CD4-positive, alpha-beta T cell (primary cell): Measurements from ENCODE around the gene CDK16. TPM values are rescaled to one million over a fixed set of nuclear protein-coding genes. Genes with fewer than 3 reads are reported as not detected.

Source experiments
- ATAC-seq: fragments of 200-7000 bp; cut with Tn5 transposase; one replicate; pipeline ENCODE4 v1.10.0; 2022; ENCODE audit warnings: mild to moderate bottlenecking; ENCODE audit not compliant: poor library complexity
- CTCF ChIA-PET: fragments of 350-600 bp; sonication (Branson Sonifier 250); formaldehyde crosslinking; loops from one replicate; lab custom pipeline; 2021; ENCODE audit warnings: antibody characterized with exemption, inconsistent platforms; lab: Charles Lee
- POLR2A ChIA-PET: fragments of 350-600 bp; sonication (Branson Sonifier 250); formaldehyde crosslinking; loops from one replicate; lab custom pipeline; 2021; ENCODE audit warnings: antibody characterized with exemption, inconsistent platforms; lab: Charles Lee
- DNase-seq, 14 experiments: peaks; one replicate each; pipeline ENCODE4 v3.0.0-alpha.2; 2013 to 2020; ENCODE audit warnings: mixed read lengths in 2 of 14
- H3K27ac ChIP-seq, 2 donors: one replicate each; pipeline versions ENCODE4 v1.5.1 to v1.7.0; 2013; ENCODE audit warnings: low read length in 2 of 2, low read depth in 1 of 2, mild to moderate bottlenecking in 1 of 2
- H3K27me3 ChIP-seq, 2 experiments: 1 replicate in 1 of 2; 2 replicates in 1 of 2; pipeline versions ENCODE4 v1.6.1 to v1.7.0; 2013; ENCODE audit warnings: low read length in 2 of 2, control low read depth in 1 of 2, mild to moderate bottlenecking in 1 of 2, moderate library complexity in 1 of 2; ENCODE audit not compliant: insufficient read depth in 2 of 2, control insufficient read depth in 1 of 2
- H3K36me3 ChIP-seq: one replicate; pipeline ENCODE4 v1.6.1; 2013; ENCODE audit warnings: low read length, control low read depth; ENCODE audit not compliant: insufficient read depth
- H3K4me1 ChIP-seq: one replicate; pipeline ENCODE4 v1.6.1; 2013; ENCODE audit warnings: low read length, control low read depth; ENCODE audit not compliant: insufficient read depth
- H3K4me3 ChIP-seq: one replicate; pipeline ENCODE4 v1.5.1; 2013; ENCODE audit warnings: mild to moderate bottlenecking, low read length, moderate library complexity
- H3K9me3 ChIP-seq, 2 experiments: 1 replicate in 1 of 2; 2 replicates in 1 of 2; pipeline versions ENCODE4 v1.6.1 to v1.7.0; 2013; ENCODE audit warnings: low read length in 2 of 2, mild to moderate bottlenecking in 2 of 2, control low read depth in 1 of 2, moderate library complexity in 1 of 2; ENCODE audit not compliant: control insufficient read depth in 1 of 2, insufficient read depth in 1 of 2
- H3K27ac Mint-ChIP-seq: one replicate; pipeline ENCODE4 v1.8.0; 2020; ENCODE audit warnings: mixed read lengths
- H3K27me3 Mint-ChIP-seq: one replicate; pipeline ENCODE4 v1.8.0; 2021; ENCODE audit warnings: mixed read lengths
- H3K36me3 Mint-ChIP-seq: one replicate; pipeline ENCODE4 v1.8.0; 2021; ENCODE audit warnings: low read depth, mixed read lengths
- H3K4me1 Mint-ChIP-seq: one replicate; pipeline ENCODE4 v1.8.0; 2021; ENCODE audit warnings: low read depth, mixed read lengths
- H3K4me3 Mint-ChIP-seq: one replicate; pipeline ENCODE4 v1.8.0; 2020; ENCODE audit warnings: mild to moderate bottlenecking, mixed read lengths
- H3K9me3 Mint-ChIP-seq: one replicate; pipeline ENCODE4 v1.8.0; 2020; ENCODE audit warnings: mixed read lengths
- CTCF ChIP-seq: fragments of 200-600 bp; IDR thresholded peaks from one replicate; pipeline ENCODE4 v1.8.0; 2022; ENCODE audit warnings: antibody characterized with exemption, mild to moderate bottlenecking
- intact Hi-C, 2 experiments: fragments of 100-400 bp; cut with DNase I in 1 of 2; cut with micrococcal nuclease in 1 of 2; formaldehyde crosslinking; loops; one replicate each; pipeline versions ENCODE4 v1.15.1 to v1.9.0; 2023 to 2025; cut with DNase I, micrococcal nuclease
- total RNA-seq, 174 experiments: library from RNA in 2 of 174; stranded (reverse) in 2 of 174; gene quantifications; one replicate each; pipeline ENCODE4 v1.2.3 and lab custom pipeline; 2021 to 2026

The CDK16 gene
- total RNA-seq, 2 experiments from 2014 or later = 182 to 190 TPM

DNA sequence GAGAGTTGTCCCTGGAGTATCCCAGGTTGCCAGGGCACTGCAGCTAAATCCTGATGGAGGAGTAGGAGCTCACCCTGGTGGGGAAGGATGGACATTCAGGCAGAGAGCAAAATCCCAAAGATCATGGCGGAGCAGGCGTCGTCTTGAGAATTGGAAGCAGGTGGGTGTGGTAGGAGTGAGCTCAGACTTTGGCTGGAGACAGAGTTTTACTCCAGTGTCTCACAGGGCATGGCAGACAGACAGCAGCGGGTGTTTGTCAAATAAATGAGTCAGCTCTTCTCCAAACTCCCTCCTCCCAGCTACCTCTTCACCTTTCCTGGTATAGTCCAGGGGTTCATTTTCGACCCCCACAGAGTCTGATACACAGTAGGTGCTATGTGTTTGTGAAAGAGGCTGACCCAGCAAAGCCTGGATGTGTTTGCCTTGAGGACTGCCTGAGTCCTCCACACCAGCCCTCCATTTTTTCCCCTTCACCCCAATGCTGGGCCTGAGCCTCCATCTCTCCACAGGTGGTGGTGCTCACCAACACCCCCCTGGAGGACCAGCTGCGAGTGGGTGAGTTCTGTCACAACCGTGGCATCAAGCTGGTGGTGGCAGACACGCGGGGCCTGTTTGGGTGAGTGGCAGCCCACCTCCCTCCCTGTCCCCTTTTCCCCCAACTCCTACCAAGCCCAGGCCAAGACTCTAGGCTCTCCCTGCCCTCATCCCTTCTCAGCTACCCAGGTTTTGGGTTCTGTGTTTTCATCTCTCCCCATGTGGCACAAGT lies 17.9 kb upstream of the CDK16 start:
- Mint-ChIP-seq H3K36me3 (peaks cover 86% of the 10 kb centered on the region), H3K27me3 (no peaks in the 10 kb centered on the region), H3K4me3 (no peak overlapping the region), H3K27ac (peak overlapping the region; percentile 66), H3K4me1 (peaks cover 26% of the 10 kb centered on the region), H3K9me3 (no peaks in the 10 kb centered on the region)
- ATAC-seq (no peak), DNase-seq (no peak)
- TF ChIP-seq CTCF = no peak
- no peaks in the 10 kb centered on the region for H3K27me3 ChIP-seq
- H3K36me3 ChIP-seq = peaks cover 76% of the 10 kb centered on the region
- no peaks in the 10 kb centered on the region for H3K9me3 ChIP-seq
- intact Hi-C loops = no loop called here
- peaks cover 28% of the 10 kb centered on the region for H3K4me1 ChIP-seq
- ChIA-PET POLR2A (no interaction called here), CTCF (interaction anchor here (0.6 to 0.9 kb wide), 2 partner anchors 9 to 191 kb away, joined by 3 read pairs; no protein-coding TSS in a partner anchor)
- H3K4me3 ChIP-seq = no peak overlapping the region
- H3K27ac ChIP-seq = no peak overlapping the region

GRCh38 chrX:47201345-47201944 lies 17.0 kb upstream of the CDK16 start:
- Histone ChIP-seq H3K4me1 (peaks cover 19% of the 10 kb centered on the region), H3K27me3 (no peaks in the 10 kb centered on the region), H3K27ac (no peak overlapping the region), H3K4me3 (no peak overlapping the region), H3K9me3 (no peaks in the 10 kb centered on the region), H3K36me3 (peaks cover 83% of the 10 kb centered on the region)
- Mint-ChIP-seq H3K9me3 (no peaks in the 10 kb centered on the region), H3K36me3 (peaks cover 84% of the 10 kb centered on the region), H3K27ac (peak overlapping the region; percentile 66), H3K4me3 (no peak overlapping the region), H3K27me3 (no peaks in the 10 kb centered on the region), H3K4me1 (peaks cover 17% of the 10 kb centered on the region)
- DNase-seq (no peak), ATAC-seq (no peak)
- ChIA-PET CTCF (no interaction called here), POLR2A (interaction anchor here (1.1 kb wide), 1 partner anchor 16 kb away, joined by 4 read pairs; no protein-coding TSS in a partner anchor)
- intact Hi-C loops = no loop called here
- TF ChIP-seq CTCF = no peak

- intact Hi-C loops = no loop called here
- Histone ChIP-seq H3K36me3 (peaks cover 89% of the 10 kb centered on the region), H3K27ac (no peak overlapping the region), H3K9me3 (no peaks in the 10 kb centered on the region), H3K27me3 (no peaks in the 10 kb centered on the region), H3K4me3 (no peak overlapping the region), H3K4me1 (peaks cover 10% of the 10 kb centered on the region)
- CTCF ChIA-PET = interaction anchor here (0.8 kb wide), 1 partner anchor 13 kb away, joined by 3 read pairs; no protein-coding TSS in a partner anchor
- no peak for TF ChIP-seq CTCF
- H3K36me3 Mint-ChIP-seq = peaks cover 84% of the 10 kb centered on the region
- DNase-seq (no peak), ATAC-seq (no peak)
- H3K4me1 Mint-ChIP-seq = peaks cover 8% of the 10 kb centered on the region
- POLR2A ChIA-PET = interaction anchor here (1.1 kb wide), 1 partner anchor 15 kb away, joined by 4 read pairs; no protein-coding TSS in a partner anchor
- H3K4me3 Mint-ChIP-seq = no peak overlapping the region
- H3K9me3 Mint-ChIP-seq = no peaks in the 10 kb centered on the region
- H3K27ac Mint-ChIP-seq = no peak overlapping the region
- no peaks in the 10 kb centered on the region for H3K27me3 Mint-ChIP-seq
Observed at GRCh38 chrX:47202316-47202715, 16.2 kb upstream of the CDK16 start.
